Skeletal muscle cell (primary cell): Measurements from ENCODE around the gene KRT40.
"Not testable (repeated sequence)": the region's sequence is repeated elsewhere in the genome, so short reads cannot be mapped to it uniquely, and the experiment has no call there.

Experiments used
- DNase-seq: peaks from one replicate; pipeline ENCODE4 v3.0.0-alpha.2; 2010; ENCODE audit warnings: low read depth
- H3K4me3 ChIP-seq: 2 replicates; pipeline ENCODE4 v1.5.1; 2011; ENCODE audit warnings: low read depth, mild to moderate bottlenecking, control low read depth, low read length, moderate library complexity

KRT40 gene

GRCh38 chr17:41001795-41002194 lies 17.7 kb upstream of the KRT40 start:
- H3K4me3 ChIP-seq: no peak overlapping the region
- DNase-seq: no peak

- not testable (repeated sequence) for H3K4me3 ChIP-seq, DNase-seq
Observed at GRCh38 chr17:40999563-40999962, 15.4 kb upstream of the KRT40 start, which contains the start of gene KRTAP3-2. Gene KRTAP3-2, minus strand, starts transcription at chr17:40999906. Its CDS starts 53 bp downstream, at chr17:40999853.

DNA sequence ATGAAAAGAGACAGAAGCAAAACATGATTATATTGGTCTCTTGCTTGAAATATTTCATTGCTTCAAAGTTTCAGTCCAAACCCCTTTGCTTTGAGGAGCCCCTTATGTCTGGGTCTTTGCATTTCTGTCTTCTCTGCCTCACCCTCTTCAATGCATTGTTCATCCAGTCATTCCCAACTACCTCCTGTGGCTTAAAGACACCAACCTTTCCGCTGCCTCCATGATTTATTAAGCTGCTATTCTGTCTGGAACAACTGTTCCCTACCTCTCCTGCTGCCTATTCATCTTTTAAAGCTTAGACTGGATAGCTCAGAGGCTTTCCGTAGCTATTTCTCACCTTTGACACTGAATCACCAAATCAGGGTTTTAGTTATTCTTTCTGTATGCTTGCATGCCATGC lies 13.2 kb upstream of the KRT40 start:
- no peak for DNase-seq
- H3K4me3 ChIP-seq: no peak overlapping the region

GRCh38 chr17:40996829-40997228 lies 12.7 kb upstream of the KRT40 start:
- H3K4me3 ChIP-seq: no peak overlapping the region
- DNase-seq: no peak

- no peak overlapping the region for H3K4me3 ChIP-seq
Observed at GRCh38 chr17:40995116-40995515, 11.0 kb upstream of the KRT40 start.

DNA sequence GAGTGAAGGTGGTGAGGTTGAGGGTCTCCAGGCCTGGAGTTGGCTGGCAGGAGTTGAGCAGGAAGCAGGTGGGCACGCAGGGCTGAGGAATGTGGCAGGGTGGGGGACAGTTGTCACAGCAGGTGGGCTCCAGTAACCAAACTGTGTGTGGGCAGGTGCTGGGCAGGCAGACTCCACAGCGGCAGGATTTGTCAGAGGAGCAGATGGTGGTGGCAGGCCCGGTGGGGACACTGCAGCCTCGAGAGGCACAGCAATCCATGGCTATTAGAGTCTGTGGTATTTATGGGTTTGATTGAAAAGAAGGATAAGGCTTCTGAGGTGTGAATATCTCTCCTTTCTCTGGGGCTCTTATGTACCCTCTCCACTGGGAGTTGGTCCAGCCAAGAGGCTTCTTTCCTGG lies 9.7 kb upstream of the KRT40 start, which contains the start of gene KRTAP3-3:
TSS of gene KRTAP3-3 (minus strand) at position 326 of the 400 bp plus-strand sequence. CDS start at position 259, 67 bp downstream.
- DNase-seq: no peak
- H3K4me3 ChIP-seq: no peak within 1 kb of the TSS

More at GRCh38 chr17:40995116-40995515, 11.0 kb upstream of the KRT40 start:
- no peak for DNase-seq

DNA sequence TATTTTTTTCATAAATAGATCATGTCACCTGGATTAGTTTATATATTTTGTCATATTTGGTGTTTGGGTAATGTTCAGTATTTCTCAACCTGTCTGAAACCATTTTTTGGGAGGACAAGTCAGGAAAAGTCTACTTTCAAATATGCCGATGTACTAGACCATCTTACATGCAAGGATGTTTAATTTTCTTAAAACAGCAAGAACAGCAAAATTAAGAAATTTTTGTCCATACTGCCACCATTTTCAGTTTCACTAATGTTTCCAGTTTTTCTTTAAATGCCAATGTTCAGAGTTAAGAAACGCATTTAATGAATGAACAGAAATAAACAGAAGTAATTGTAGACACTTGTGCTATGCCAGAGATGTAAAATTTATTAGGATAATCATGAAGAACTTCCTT lies 9.0 kb upstream of the KRT40 start:
- no peak for DNase-seq
- no peak overlapping the region for H3K4me3 ChIP-seq

DNA sequence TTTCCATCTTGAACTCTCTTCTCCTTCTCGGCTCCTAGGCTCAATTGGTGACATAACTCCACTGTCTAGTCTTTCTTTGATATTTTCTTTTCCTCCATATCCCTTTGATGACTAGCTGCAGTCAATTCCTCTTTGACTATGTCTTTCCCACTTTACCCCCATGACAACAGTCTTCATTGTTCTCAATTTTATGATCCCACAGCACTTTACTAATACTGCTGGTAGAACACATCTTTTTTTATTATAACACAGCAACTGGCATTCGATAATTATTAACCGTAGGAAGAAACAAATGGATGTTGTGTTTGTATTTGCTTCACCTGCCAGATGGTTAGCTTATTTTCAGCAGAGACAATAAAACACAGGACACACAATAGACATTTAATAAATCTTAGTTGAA lies 8.5 kb upstream of the KRT40 start:
- DNase-seq: no peak
- H3K4me3 ChIP-seq: no peak overlapping the region

DNA sequence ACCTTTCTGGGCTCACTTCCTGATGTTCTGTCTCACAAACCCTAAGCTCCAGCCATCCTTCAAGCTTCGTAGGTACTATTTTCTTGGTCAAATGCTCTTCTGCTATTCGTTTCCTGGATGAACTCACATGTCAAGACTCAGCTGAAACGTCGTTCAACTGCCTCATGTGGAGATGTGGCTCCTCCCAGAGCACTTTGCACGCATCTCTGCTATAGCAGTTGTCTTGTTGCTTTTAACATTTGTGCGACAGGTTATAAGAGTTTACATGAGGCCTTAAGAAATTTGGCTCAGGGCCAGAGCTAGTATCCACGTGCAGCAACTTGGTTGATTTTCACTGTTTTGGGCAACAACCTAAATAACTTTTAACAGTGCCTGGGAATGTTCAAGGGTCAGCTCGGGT lies 2.8 kb upstream of the KRT40 start:
- no peak for DNase-seq
- no peak overlapping the region for H3K4me3 ChIP-seq

DNA sequence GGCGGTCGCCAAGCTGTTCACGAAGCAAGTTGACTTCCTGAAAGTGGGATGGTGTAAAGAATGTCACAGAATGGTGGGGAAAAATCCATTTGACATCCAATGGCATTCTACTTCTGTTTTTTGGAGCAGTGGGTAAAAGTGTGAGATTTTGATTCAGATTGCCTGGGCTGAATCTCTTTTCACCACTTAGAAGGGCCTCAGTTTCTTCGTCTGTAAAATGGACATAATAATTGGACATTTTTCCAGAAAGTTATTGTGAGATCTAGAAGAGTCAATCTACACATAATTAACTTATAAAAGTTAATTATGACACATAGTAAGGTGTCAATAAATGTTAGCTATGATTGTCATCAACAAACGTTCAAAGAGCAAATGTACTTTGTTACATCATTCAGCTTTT lies 3.0 kb downstream of the KRT40 start:
- H3K4me3 ChIP-seq: no peak overlapping the region
- DNase-seq: no peak

- DNase-seq: peak; percentile 28
- H3K4me3 ChIP-seq: no peak overlapping the region
Observed at GRCh38 chr17:40980596-40980995, 3.5 kb downstream of the KRT40 start.

GRCh38 chr17:40980117-40980516 lies 4.0 kb downstream of the KRT40 start:
- DNase-seq: no peak
- H3K4me3 ChIP-seq: no peak overlapping the region

GRCh38 chr17:40978575-40979151 lies 5.5 kb downstream of the KRT40 start:
- no peak overlapping the region for H3K4me3 ChIP-seq
- DNase-seq: no peak

GRCh38 chr17:40975516-40975915 lies 8.6 kb downstream of the KRT40 start:
- H3K4me3 ChIP-seq: no peak overlapping the region
- no peak for DNase-seq

- no peak for DNase-seq
- H3K4me3 ChIP-seq: no peak overlapping the region
Observed at GRCh38 chr17:40974366-40974765, 9.8 kb downstream of the KRT40 start.

DNA sequence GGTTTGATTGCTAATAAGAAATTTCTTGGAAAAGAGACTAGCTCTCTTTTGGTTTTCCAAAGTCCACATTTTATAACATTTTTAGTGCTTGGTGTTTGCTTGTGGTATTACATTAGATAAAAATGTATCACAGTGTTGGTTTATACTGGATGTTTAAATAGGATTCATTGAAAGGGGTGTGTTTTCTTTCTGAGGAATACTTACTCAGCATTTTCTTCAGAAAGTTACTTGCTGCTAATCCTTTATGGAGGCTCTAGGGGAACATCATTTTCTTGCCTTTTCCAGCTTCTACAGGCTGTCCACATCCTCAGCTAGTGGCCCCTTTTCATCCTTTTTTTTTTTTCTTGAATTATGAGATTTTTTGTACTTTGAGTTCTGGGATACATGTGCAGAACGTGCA lies 16.5 kb downstream of the KRT40 start:
- no peak overlapping the region for H3K4me3 ChIP-seq
- no peak for DNase-seq

- DNase-seq: no peak
- H3K4me3 ChIP-seq: no peak within 1 kb of the TSS
Observed at GRCh38 chr17:40966848-40967247, 17.3 kb downstream of the KRT40 start, which contains the start of gene KRT39. Gene KRT39, minus strand, starts transcription at chr17:40966948. Its CDS starts 92 bp downstream, at chr17:40966856.

GRCh38 chr17:40963838-40964237 lies 20.3 kb downstream of the KRT40 start:
- no peak overlapping the region for H3K4me3 ChIP-seq
- DNase-seq: no peak

- no peak overlapping the region for H3K4me3 ChIP-seq
- DNase-seq: no peak
Observed at GRCh38 chr17:40962059-40962561, 22.0 kb downstream of the KRT40 start.

DNA sequence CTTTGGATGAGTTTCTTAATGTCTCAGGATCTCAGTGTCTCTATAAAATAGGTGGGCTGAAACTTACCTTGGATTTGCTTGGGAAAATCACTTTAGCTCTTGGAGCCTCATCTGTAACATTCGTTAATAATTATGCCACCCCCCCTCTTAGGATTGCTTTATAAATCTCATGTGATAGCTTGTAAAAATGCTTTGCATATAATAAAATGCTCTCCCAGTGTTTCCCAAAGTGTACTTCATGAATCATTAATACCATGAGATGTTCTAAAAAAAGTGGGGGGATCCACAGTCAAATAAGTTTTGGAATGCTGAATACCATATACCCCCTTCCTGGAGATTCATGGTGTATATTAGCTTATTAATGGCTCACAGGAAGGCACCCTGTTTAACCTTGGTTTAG lies 22.5 kb downstream of the KRT40 start:
- H3K4me3 ChIP-seq: no peak overlapping the region
- no peak for DNase-seq

DNA sequence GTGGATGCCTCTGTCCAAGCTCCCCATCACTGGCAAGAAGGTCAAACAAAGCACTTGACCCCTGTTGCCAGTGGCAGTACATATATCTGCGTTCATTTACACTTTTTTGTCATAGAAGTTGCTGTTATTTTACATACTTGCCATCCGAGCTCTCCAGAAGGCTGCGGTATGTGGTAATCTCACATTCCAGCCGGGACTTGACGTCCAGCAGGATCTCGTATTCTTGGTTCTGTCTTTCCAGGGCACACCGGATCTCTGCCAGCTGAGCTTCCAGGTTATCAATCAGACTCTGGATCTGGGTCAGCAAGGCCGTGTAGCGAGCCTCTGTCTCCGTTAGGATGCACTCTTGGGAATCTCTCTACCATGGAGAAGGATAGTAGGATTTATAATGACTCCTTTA lies 24.0 kb downstream of the KRT40 start:
- no peak for DNase-seq
- H3K4me3 ChIP-seq: no peak overlapping the region
